GM18868 (cell line): ENCODE results near the gene COL4A4.
A peak's percentile ranks its signal among the peaks of the same experiment; 100 is the strongest.
"Not testable (repeated sequence)": the region's sequence is repeated elsewhere in the genome, so short reads cannot be mapped to it uniquely, and the experiment has no call there.

Source experiments
- ATAC-seq: cut with Tn5 transposase; IDR thresholded peaks from one replicate; pipeline ENCODE4 v1.9.1; 2021; ENCODE audit warnings: mild to moderate bottlenecking, moderate library complexity; ENCODE audit not compliant: unreplicated experiment

The COL4A4 gene

DNA sequence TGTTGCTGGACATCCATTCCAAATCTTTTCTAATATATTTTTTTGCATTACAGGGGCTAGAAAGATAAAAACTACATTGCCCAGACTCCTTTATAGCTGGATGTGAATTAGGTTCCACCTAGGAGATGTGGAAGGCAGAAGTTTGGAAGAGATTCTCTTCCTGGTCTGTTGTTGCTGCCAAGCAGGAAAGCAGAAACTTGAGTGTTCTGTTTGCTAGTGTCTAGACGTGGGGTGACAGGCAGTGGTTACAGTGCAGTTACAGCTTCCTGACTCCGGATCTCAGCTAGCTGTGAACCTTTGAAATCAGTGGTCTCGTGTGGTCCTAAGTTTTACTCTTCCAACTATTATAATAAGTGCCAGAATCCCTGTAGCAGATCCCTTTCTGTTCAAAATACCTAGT is 46.2 kb downstream of the COL4A4 start:
- no peak for ATAC-seq

DNA sequence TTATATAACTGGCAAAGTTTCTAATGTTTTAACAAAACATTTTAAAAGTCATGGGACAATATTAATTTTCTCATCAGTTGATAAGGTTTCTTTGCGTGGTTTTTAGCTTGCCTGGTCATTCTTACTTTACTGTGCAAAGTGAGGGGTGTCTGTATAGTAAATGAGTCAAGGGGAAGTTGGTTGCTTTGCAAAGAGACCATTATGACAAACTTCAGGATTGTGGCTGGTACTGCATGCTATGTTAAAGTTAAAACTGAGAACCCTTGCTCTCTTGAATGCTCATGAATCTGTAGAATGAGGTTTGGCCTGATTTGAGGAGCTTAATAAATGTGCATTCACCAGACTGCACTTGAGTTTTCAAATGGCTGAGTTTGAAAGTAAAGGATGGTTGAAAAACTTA is 47.0 kb downstream of the COL4A4 start:
- ATAC-seq, result peak; percentile 83

DNA sequence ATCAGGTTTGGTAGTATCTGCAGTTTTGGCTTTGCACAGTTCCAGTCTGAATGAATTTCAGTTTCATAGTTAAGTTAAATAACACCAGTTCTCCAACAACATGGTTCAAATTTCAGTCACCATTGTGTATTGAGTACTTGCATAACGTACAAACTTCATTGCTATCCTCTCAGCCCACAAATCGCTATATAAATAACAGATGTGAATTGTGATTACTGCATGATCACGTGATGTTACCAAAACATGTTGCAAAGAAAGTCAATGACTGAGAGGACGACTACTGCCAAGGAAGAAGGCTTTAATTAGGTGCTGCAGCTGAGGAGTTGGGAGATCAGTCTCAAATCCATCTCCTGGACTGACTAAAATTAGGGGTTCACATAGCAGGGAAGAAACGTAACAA is 48.2 kb downstream of the COL4A4 start:
- no peak for ATAC-seq

DNA sequence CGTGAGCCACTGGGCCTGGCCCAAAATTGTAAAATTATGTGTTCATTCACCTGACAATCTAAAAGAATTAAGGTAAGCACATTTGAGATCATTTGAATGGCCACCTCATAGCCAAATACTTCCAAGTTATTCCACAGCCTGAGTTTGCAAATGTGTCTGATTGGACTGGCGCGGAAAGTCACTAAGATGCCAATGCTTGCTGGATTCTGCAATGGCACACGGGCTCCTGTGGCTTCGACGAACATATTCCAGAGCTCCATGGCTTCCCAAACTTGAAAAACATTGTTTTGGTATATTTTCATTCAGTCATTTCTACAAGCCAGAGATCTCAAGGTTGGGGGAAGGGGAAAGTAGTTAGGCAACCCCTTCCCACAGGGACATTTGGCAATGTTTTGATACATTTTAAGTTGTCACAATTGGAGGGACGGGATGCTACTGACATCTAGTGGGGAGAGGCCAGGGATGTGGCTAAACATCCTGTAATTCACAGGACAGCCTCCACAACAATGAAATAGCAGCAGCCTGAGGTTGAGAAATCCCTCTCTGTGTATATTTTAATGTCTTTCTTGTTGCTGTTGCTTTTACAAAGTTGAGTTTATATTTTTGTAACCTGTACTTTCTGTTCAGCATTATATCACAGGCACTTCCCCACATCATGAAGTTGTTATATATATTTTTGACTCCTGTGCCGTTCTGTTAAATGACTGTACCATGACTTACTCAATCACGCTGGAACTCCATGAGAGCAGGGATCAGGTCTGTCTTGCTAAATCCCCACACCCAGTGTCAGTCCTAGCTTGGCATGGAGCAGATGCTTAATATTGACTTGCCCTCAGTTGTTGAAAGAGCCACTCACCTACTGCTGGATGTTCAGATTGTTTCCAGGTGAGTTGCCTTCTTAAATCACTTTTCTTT is 56.9 kb downstream of the COL4A4 start:
- ATAC-seq, result peak; percentile 93

DNA sequence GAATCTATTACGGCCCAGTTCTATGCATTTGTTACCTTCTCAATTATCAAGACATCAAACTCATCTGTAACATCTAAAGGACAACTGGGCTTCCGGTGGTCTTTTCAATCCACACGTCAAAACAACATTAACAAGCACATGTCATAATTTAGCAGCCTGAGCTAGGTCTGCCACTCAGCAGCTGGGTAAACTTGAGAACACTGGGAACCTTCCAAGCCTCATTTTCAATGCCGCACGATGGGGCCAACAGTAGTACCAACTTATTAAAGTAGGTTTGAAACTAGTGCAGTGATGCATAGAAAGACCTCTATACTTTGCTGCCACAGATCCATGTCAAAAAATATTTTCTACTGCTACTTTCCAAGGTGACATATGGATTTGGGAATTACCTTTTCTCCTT is 60.4 kb downstream of the COL4A4 start:
- no peak for ATAC-seq

DNA sequence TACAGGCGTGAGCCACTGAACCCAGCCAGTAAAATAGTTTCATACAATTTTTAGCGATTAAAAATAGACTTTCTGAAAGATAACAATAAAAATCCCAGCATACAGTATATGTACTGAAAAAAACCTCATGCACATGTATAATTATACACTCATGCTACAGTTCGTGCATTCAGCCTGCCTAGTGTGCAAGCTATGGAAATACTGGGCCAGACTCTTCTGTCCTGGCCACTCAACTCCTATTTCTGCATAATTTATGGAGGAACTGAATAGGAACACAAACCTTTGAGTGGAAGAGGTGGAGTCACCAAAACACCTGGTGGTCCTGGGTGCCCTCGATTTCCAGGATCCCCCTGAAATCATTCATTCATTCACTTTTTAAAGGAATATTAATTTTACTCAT is 64.7 kb downstream of the COL4A4 start:
- no peak for ATAC-seq

DNA sequence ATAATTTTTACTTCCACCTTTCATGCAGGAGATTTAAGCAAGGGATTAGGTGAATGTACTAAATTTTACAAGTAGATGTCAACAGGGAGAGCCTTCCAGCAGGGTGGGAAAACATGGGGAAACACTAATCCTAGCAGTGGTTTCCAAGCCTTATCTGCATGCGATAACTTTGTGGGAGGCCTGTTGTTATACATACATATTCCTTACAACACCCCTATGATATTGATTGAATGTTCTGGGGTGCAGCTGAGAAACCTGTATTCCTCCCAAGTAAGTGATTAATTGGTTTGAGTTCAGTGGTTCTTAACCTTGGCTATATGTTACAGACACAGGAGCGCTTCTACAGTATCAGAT is 65.9 kb downstream of the COL4A4 start:
- no peak for ATAC-seq

DNA sequence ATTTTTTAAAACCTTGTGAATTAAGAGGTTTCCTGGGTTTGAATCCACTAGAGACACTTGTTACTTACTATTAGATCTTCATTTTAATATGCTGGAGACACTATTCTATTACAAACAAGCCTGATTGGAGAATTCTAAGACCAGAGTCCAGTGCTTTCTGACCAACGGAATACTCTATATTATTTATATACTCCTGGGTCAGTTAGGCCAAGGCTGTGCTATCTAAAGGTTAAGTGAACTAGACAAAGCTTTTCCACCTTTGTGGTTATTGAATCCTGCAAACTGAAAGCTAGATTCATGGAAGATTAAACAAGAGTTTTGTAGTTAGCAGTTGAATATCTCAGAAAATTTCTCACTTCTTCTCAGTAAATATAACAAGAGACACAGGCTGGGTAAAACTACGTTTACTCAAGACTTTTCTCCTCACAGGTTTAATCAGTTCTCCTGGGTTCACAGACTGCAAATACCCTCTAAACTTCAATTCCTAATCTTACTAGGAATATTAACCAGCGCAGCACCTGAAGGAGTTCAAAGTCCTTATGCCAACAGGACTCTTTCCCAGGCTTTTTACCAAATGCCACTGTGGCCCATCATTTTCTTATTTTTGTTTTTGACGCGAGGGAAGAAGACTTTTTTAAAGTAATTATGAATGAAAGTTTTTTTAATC is 66.4 kb downstream of the COL4A4 start:
- no peak for ATAC-seq

DNA sequence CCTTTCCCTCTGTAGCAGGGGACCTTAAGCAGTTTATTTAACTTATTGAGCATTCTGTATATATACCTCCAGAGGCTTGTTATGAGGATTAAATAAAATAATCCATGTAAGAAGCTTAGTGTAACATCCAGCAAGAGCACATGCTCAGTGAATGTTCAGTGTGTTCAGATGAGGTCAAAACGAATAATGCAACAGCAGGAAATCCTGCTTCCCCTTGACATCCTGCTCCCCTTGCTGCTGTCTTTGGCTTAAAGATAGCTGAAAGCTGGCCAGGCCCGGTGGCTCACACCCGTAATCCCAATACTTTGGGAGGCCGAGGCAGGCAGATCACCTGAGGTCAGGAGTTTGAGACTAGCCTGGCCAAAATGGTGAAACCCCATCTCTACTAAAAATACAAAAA is 68.7 kb downstream of the COL4A4 start:
- no peak for ATAC-seq

DNA sequence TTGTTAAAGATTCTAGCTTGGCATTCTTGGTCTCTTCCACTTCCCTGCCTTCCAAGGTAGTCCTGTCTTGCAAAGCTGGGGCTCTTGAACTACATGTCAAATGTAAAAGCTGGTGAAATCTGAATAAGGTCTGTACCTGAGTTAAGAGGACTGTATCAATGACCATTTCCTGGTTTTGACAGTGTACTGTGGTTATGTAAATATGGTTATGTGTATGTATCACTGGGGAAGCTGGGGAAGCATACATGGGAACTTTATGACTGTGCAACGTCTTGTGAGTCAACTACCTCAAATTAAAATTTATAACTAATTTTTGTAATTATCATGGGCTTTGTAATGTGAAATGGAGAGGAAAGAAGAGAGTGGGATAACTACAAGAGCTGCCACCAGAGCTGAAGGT is 81.7 kb downstream of the COL4A4 start:
- peak; percentile 87 for ATAC-seq

DNA sequence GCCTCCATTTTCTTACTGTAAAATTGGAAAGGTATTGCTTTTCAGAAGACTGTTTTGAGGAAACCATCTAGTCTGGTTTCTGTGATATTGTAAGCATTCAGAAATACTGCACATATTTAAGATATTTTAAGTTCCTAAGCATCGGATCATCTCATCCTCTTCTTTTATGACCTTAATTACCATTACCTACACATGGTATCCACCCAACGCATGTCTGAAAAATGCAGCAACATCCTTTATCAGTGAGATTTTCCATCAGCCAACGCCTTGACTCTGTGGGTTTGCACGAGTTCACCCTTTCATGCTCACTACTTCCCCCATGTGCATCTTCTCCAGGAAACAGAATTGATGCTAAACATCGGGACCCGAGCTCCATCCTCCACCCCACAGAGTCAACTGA is 84.3 kb downstream of the COL4A4 start:
- no peak for ATAC-seq

DNA sequence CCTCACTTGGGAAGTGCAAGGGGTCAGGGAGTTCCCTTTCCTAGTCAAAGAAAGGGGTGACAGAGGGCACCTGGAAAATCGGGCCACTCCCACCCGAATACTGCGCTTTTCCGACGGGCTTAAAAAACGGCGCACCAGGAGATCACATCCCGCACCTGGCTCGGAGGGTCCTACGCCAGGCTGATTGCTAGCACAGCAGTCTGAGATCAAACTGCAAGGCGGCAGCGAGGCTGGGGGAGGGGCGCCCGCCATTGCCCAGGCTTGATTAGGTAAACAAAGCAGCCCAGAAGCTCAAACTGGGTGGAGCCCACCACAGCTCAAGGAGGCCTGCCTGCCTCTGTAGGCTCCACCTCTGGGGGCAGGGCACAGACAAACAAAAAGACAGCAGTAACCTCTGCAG is 98.9 kb downstream of the COL4A4 start:
- ATAC-seq, result not testable (repeated sequence)

DNA sequence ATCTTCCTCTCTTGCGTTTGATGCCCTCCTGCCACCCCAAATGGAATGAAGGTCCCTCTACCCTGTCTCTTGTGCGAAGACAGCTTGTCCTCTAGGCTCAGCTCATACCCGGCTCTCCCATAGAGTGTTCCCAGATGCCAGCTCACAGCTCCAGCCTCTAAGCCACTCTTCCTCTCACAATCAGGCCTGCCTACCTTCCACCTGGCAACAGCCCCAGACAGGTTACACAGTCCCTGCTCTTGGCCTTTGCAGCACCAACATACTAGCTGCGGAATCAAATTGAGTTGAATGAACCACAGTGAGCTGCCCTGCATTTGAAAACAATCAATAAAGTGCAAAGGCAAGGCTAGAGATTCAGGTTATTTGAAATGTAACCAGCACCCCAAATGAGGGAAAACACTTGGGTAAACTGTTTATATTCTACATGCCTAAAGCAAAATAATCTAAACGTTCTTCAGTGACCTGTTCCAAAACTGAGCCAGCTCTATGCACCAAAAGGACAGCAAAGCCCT is 105.1 kb downstream of the COL4A4 start:
- ATAC-seq, result no peak

DNA sequence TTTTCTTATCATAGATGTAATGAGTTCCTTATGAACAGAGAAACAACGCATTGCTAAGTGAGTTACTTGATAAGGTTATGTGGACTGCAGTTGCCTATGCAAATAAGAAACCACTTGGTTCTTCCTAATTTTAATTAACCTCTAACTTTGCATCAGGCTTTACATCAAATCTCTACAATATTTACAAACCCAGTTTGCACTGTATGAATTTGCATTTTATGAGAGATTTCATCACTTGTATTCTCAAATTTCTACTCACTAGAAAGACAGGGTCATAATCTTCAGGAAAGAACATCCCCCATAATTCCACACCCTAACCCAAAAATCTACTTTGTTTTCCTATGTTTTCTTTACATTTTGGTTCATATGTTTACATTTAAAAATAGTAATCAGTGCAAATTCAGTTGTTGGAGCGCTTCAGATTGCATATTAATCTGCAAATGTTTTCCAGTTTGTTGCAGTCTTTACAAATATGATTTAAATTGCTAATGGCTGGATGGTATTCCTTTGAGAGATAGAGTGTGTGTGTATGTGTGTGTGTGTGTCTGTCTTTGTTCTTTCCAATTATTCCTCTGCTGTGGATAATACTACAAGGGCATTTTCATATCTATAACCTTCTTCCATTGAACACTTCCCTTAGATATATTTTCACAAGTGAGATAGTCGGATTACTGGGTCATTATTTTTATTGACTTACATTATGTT is 106.1 kb downstream of the COL4A4 start:
- ATAC-seq, result no peak

DNA sequence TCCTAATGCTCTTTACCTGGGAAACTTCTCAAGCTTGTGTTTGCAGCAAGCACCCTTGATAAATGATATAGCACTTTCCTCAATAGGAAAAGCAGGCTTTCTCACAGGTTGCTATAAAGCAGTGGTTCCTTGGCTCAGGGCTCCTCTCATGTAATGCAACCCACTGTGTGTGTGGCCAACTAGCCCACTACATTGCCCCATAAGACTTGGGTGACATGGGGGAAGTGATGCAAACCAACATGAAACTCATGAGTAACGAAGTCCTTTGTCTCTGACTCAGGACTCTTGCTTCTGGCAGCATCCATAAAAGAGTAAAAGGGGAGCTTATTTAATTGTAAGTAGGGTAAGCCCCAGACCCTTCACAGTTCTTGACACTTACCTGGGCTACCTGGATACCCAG is 106.9 kb downstream of the COL4A4 start:
- ATAC-seq, result no peak

DNA sequence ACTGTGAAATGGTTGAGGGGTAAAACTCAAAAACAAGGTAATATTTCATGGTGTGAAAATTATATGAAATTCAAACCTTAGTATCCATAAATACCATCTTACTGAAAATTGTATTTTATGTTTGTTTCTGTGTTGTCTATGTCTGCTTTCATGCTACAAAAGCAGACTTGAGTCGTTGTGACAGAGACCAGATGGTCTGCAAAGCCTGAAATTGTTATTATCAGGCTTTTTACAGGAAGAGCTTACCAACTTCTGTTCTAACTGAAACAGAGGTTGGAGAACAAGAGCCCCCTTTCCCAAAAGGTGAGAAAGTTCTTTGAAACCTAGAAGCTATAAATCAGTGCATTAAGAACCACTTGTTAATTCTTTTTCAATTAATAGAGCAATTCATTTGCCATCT is 110.0 kb downstream of the COL4A4 start:
- no peak for ATAC-seq

DNA sequence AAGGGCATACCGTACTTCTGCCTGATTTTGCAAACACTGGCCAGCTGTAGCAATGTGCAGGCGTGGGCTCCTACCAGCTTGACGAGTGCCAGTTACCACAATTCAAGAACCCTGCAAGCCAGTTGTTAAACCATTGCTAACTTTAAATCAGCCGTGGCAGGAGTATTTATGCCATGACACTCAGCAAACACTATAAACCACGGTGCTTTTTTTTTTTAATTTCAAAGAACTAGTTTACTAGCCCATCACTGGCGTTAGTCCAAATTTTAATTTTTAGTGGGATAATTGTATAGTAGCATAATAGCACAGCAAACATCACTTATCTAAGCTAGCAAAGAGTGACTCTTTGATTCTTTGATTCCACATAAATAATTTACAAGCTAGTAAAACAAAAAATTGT is 111.1 kb downstream of the COL4A4 start:
- no peak for ATAC-seq

DNA sequence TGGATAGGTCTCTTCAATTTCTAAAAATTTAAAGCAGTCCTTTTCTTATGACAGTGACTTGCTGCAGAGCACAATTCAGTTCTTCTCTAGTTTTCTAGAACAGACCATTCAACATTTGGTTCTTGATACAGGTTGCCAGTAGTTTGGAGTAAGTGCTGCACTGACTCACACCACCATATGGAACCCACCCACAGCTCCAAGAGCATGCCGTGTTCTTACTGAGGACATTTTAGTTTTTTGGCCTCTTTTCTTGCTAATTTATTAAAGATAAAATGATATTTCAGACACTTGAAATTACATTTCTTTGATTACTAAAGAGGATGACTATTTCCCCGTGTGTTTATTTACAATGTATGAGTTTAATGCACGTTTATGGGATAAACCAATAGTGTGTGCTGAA is 120.0 kb downstream of the COL4A4 start:
- no peak for ATAC-seq

DNA sequence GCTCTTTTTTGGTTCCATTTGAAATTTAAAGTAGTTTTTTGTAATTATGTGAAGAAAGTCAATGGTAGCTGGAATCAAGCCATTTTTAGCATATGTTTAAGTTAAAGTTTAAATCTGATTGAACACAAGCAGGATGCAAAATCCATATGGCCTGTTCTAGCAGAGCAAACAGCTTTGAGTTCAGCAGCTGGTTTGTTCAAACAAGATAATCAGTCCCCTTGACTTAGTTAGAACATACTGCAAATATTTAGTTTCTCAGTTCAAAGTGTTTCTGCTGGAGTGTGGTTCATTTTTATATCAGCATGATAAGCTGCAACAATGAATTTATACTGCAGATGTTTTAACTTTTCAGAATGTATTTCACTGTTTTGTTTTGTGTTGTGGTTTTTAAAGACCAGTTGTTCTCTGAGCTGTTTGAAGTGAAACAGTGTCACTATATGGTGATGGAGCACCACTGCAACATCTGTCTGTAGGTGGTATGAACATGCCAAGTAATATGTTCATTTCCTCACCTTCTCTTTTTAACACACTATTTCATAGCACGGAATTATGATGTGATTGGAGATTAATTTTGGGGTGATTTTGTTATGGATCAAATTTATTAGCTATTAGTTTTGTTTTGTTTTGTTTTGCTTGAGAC is 125.3 kb downstream of the COL4A4 start:
- no peak for ATAC-seq

DNA sequence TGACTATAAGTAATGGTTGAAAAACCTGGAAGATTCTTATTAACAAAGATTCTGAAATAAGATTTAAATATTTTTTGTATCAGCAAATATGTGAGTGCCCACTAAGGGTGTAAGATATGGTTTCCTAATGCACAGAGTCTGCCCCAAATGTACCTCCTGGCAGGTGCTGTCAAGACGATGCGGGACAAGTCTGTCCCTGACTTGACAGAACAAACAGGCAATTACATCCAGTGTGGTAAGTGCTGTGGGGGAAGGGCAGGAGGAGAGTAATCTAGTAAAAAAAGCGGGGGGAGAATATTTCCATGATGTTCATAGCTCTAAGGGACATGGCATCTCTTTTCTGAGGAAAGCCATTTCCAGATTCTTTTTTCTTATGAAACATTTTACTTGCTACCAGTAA is 127.5 kb downstream of the COL4A4 start:
- no peak for ATAC-seq

DNA sequence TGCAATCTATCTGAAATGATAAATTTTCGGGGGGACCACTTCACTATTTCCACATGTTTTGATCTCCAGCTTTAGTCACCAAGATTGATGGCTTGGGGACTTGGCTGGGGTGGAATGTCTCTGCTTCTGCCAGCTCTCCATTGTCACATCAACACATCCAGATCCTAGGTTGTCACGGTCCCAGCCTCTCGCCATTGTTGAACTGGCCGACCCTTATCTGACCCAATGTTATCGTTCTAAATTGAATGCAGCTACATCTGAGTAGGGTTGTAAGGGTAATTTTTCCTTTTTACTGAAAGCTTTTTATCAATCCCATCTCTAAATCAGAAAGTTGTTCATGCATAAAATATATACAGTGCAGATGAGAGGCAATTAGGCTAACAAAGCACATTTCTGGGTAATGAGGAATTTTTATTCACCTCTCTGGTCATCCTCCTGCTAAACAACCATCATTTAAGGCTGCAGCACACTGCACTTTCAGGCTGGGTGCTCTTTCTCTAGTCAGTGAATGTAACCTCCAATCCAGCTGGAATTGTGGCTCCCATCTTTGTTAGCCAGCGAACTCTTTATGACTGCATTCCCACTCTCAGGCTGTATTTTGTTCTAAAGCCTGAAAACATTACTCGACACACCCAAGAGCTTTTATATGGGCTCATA is 128.2 kb downstream of the COL4A4 start:
- no peak for ATAC-seq
